Testis (tissue), 2 donors: ENCODE measurements around the gene MMP23B.
"Not testable (repeated sequence)": the region's sequence is repeated elsewhere in the genome, so short reads cannot be mapped to it uniquely, and the experiment has no call there.

Experiments used
- CTCF ChIP-seq, 3 experiments: fragments of 450-650 bp in 2 of 3; fragments of 200-600 bp in 1 of 3; sonication (generic) in 1 of 3; IDR thresholded peaks; one replicate each; pipeline ENCODE4 v1.5.1; 2016 to 2019; ENCODE audit warnings: antibody characterized with exemption in 3 of 3, mild to moderate bottlenecking in 2 of 3, moderate library complexity in 1 of 3
- POLR2A ChIP-seq: fragments of 450-650 bp; IDR thresholded peaks from one replicate; pipeline ENCODE4 v1.6.1; 2017; ENCODE audit warnings: antibody characterized with exemption, mild to moderate bottlenecking, moderate library complexity

- TF ChIP-seq CTCF (IDR thresholded peaks at IDR 0.05); POLR2A: not testable (repeated sequence)
Observed at GRCh38 chr1:1664318-1664717, 32.3 kb downstream of the MMP23B start.
